NT2/D1 (cell line): ENCODE measurements around the gene SLITRK2.

Experiments
- SUZ12 ChIP-seq: IDR thresholded peaks from 2 replicates; pipeline ENCODE4 v1.6.1; 2011; ENCODE audit not compliant: insufficient read length, insufficient read depth; ENCODE audit errors: extremely low read depth
- YY1 ChIP-seq: IDR thresholded peaks from 2 replicates; pipeline ENCODE4 v1.6.1; 2011; ENCODE audit not compliant: insufficient read length, insufficient read depth

DNA sequence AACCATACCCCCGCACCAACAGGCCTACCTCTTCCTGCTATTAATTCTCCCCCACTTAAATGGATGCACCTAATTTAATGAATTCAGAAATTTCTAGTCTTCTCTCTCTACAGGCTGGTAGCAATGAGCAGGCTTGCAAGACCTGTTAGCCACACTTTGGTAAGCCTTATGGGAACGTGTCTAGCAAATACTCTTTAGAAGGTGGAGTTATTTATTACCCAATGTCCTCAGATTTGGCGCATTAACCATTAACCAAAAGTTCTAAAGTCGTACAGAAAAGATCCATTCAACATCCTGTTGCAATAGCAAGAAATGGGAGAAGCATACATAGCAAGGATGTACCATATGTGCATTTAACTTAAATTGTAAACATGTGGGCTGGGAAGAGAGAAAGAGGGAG is 47.5 kb downstream of the SLITRK2 start:
- TF ChIP-seq YY1 (no peak), SUZ12 (no peak)
